A673 (cell line): ENCODE data around the gene IL1R1. TPM values are rescaled to one million over a fixed set of nuclear protein-coding genes. Genes with fewer than 3 reads are reported as not detected.

Source experiments
- BruUV-seq: library from RNA; stranded (reverse); fragments of 400-500 nt; replicated peaks from 2 replicates; lab custom pipeline; 2021; lab: Mats Ljungman, UMichigan
- CTCF ChIA-PET: fragments of 300-600 bp; sonication (Branson Sonifier 250); formaldehyde crosslinking; loops from one replicate; lab custom pipeline; 2022; ENCODE audit warnings: antibody characterized with exemption; lab: Charles Lee
- POLR2A ChIA-PET: fragments of 300-600 bp; sonication (Branson Sonifier 250); formaldehyde crosslinking; loops from one replicate; lab custom pipeline; 2022; ENCODE audit warnings: antibody characterized with exemption; ENCODE audit not compliant: low non-redundant PET; lab: Charles Lee
- DNase-seq: peaks from one replicate; pipeline ENCODE4 v3.0.0-alpha.2; 2015; ENCODE audit warnings: low spot score
- H3K27ac ChIP-seq: fragments of 200-600 bp; sonication (generic); 2 replicates; pipeline ENCODE4 v1.5.1; 2016; ENCODE audit warnings: mixed run types, low read depth, mild to moderate bottlenecking, mixed read lengths, antibody characterized with exemption, low read length; ENCODE audit not compliant: poor library complexity, severe bottlenecking
- H3K27me3 ChIP-seq: fragments of 200-600 bp; sonication (generic); replicated peaks from 2 replicates; pipeline ENCODE4 v1.6.1; 2017; ENCODE audit warnings: mixed run types, low read depth, mild to moderate bottlenecking, mixed read lengths, antibody characterized with exemption, low read length; ENCODE audit not compliant: insufficient read depth, poor library complexity
- H3K36me3 ChIP-seq: fragments of 200-600 bp; sonication (generic); 2 replicates; pipeline ENCODE4 v1.6.1; 2016; ENCODE audit warnings: mixed run types, mild to moderate bottlenecking, mixed read lengths, antibody characterized with exemption, low read length; ENCODE audit not compliant: insufficient read depth, poor library complexity, severe bottlenecking
- H3K4me1 ChIP-seq: fragments of 200-600 bp; sonication (generic); 2 replicates; pipeline ENCODE4 v1.6.1; 2017; ENCODE audit warnings: mixed run types, mild to moderate bottlenecking, mixed read lengths, antibody characterized with exemption, low read length; ENCODE audit not compliant: insufficient read depth, poor library complexity, severe bottlenecking
- H3K4me3 ChIP-seq: fragments of 200-600 bp; sonication (generic); 2 replicates; pipeline ENCODE4 v1.5.1; 2016; ENCODE audit warnings: low read depth, mixed run types, mild to moderate bottlenecking, mixed read lengths, low read length; ENCODE audit not compliant: poor library complexity, severe bottlenecking
- H3K9me3 ChIP-seq: fragments of 200-600 bp; sonication (generic); 2 replicates; pipeline ENCODE4 v1.6.1; 2016; ENCODE audit warnings: mixed run types, low read depth, mild to moderate bottlenecking, mixed read lengths, antibody characterized with exemption, low read length; ENCODE audit not compliant: poor library complexity, severe bottlenecking
- EZH2 ChIP-seq: fragments of 200-600 bp; sonication (generic); IDR thresholded peaks from 2 replicates; pipeline ENCODE4 v1.6.1; 2017; ENCODE audit warnings: borderline replicate concordance, low read depth, mild to moderate bottlenecking, mixed read lengths, antibody characterized with exemption, low read length; ENCODE audit not compliant: poor library complexity, severe bottlenecking
- intact Hi-C: fragments of 100-400 bp; cut with micrococcal nuclease; formaldehyde crosslinking; loops from one replicate; pipeline ENCODE4 v1.10.0; 2022; ENCODE audit not compliant: unreplicated experiment
- total RNA-seq: library from RNA; stranded (reverse); gene quantifications from 2 replicates; pipeline ENCODE4 v1.2.3, GENCODE V29; 2021
- TF ChIP-seq, protein P1 (sequence below): fragments of 300-800, 200-600 bp; sonication (generic); conservative IDR thresholded peaks from 2 replicates; pipeline ENCODE4 v1.5.1; 2017; ENCODE audit warnings: low read depth, mild to moderate bottlenecking, antibody characterized with exemption, low read length, moderate library complexity, mixed read lengths

The IL1R1 gene
- total RNA-seq, 1 experiment from 2014 or later, result 0.45 TPM

DNA sequence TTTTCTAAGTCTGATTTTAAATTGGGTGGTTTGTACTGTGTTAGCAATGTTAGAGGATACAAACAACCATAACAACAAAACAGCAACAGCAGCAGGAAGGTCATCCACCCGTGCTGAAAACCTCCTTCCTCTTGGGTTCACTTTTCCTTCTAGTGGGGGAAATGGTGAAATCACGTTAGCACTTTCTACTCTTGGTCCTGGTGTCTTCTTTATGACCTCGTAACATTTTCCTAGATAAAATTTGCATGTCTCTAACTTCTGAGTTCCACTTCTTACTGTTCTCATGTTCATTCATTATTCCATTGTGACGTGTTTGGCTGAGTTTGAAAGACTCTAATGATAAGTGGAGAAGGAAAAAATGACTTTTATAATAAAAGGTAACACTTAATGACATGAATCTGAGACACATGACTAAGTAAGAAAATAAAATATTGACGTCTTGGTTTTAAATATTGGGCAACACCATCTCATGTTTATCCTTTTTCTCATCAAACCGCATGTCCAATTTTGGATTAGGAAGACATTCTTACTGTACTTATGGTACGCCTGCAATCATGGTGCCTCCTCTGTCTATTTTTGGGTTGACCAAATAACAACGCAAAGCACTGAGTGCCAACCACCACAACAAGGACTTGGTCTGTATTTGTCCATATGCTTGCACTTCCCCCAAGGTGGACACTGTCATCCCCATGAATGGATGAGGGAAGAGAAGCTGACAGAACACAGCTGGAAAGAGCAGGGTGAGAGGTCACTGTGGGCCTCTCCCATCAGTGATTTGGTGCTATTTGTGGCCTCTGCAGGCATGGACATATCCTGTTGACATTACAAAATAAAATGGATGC, 25.7 kb upstream of the IL1R1 start:
- Histone ChIP-seq H3K9me3 (no peaks in the 10 kb centered on the region), H3K4me3 (no peak overlapping the region), H3K27me3 (no peaks in the 10 kb centered on the region), H3K36me3 (no peaks in the 10 kb centered on the region), H3K27ac (no peak overlapping the region), H3K4me1 (no peaks in the 10 kb centered on the region)
- no peak for TF ChIP-seq EZH2
- TF ChIP-seq, protein P1, sequence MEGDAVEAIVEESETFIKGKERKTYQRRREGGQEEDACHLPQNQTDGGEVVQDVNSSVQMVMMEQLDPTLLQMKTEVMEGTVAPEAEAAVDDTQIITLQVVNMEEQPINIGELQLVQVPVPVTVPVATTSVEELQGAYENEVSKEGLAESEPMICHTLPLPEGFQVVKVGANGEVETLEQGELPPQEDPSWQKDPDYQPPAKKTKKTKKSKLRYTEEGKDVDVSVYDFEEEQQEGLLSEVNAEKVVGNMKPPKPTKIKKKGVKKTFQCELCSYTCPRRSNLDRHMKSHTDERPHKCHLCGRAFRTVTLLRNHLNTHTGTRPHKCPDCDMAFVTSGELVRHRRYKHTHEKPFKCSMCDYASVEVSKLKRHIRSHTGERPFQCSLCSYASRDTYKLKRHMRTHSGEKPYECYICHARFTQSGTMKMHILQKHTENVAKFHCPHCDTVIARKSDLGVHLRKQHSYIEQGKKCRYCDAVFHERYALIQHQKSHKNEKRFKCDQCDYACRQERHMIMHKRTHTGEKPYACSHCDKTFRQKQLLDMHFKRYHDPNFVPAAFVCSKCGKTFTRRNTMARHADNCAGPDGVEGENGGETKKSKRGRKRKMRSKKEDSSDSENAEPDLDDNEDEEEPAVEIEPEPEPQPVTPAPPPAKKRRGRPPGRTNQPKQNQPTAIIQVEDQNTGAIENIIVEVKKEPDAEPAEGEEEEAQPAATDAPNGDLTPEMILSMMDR, result no peak
- POLR2A ChIA-PET, result no interaction called here
- no peak for DNase-seq
- no TSS peak for BruUV-seq
- intact Hi-C loops, result no loop called here
- CTCF ChIA-PET, result no interaction called here

DNA sequence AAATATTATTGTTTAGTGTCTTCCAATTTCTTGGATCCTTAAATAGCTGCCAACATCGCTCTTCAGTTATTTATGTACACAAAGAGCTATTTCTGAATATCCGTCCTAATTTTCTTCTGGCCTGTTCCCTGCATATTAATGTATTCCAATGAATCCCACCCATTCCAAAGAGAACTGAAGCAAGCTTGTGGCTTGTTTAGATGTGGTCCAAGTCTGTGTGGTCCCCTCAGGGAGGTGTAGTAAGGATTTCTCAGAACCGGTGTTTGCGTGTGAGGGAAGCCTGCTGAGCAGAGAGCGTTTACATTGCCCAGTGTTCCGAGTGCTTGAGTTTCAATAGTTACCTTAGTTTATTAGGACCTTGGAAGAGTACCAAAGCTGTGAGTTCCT, 25.1 kb upstream of the IL1R1 start:
- Histone ChIP-seq H3K9me3 (no peaks in the 10 kb centered on the region), H3K27ac (no peak overlapping the region), H3K4me1 (no peaks in the 10 kb centered on the region), H3K27me3 (no peaks in the 10 kb centered on the region), H3K36me3 (no peaks in the 10 kb centered on the region), H3K4me3 (no peak overlapping the region)
- DNase-seq, result no peak
- POLR2A ChIA-PET, result no interaction called here
- intact Hi-C loops, result no loop called here
- TF ChIP-seq, protein P1, result no peak
- no peak for TF ChIP-seq EZH2
- CTCF ChIA-PET, result no interaction called here
- BruUV-seq, result no TSS peak

DNA sequence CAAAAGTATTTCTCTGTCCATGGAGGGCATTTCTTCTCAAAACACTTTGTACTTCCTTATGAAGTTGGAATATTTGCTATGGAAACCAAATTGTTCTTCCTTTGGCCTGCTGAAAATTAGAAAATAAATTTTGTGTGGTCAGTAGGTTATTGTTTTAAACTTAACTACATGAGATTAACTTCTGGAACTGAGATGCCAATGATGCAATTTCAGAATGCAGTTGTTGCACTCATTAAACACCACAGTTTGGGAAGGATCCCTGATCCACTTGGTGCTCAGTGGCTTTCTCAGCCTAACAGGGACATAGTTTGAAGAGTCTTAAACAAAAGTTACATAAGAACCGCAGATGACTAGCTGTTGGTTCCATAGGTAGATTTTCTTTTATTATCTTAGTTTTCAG, 23.3 kb upstream of the IL1R1 start:
- CTCF ChIA-PET, result no interaction called here
- no peaks in the 10 kb centered on the region for H3K4me1 ChIP-seq
- BruUV-seq, result no TSS peak

More for the DNA sequence above, 23.3 kb upstream of the IL1R1 start:
- no peaks in the 10 kb centered on the region for H3K27me3 ChIP-seq
- no peak overlapping the region for H3K4me3 ChIP-seq
- TF ChIP-seq EZH2, result no peak
- TF ChIP-seq, protein P1, result no peak
- DNase-seq, result no peak
- no peak overlapping the region for H3K27ac ChIP-seq
- POLR2A ChIA-PET, result no interaction called here
- no peaks in the 10 kb centered on the region for H3K36me3 ChIP-seq
- no peaks in the 10 kb centered on the region for H3K9me3 ChIP-seq
- intact Hi-C loops, result no loop called here
